Fibroblast of skin of abdomen (primary cell): ENCODE measurements around the gene HADH.
A peak's percentile ranks its signal among the peaks of the same experiment; 100 is the strongest.
"Not testable (repeated sequence)": the region's sequence is repeated elsewhere in the genome, so short reads cannot be mapped to it uniquely, and the experiment has no call there.

ENCODE experiments used
- DNase-seq: peaks from one replicate; pipeline ENCODE4 v3.0.0-alpha.2; 2013

Gene HADH

GRCh38 chr4:108031427-108032083 is 41.9 kb downstream of the HADH start:
- DNase-seq = no peak

GRCh38 chr4:108033348-108033747 is 43.7 kb downstream of the HADH start:
- DNase-seq = no peak

- DNase-seq = no peak
Measured at GRCh38 chr4:108034565-108034964, 44.9 kb downstream of the HADH start.

GRCh38 chr4:108035691-108036090 is 46.0 kb downstream of the HADH start:
- DNase-seq = no peak

GRCh38 chr4:108036213-108036612 is 46.5 kb downstream of the HADH start:
- no peak for DNase-seq

- no peak for DNase-seq
Measured at GRCh38 chr4:108037884-108038283, 48.2 kb downstream of the HADH start.

GRCh38 chr4:108042927-108043326 is 53.2 kb downstream of the HADH start:
- no peak for DNase-seq

GRCh38 chr4:108043526-108043925 is 53.8 kb downstream of the HADH start:
- DNase-seq = peak; percentile 43

- DNase-seq = no peak
Measured at GRCh38 chr4:108044951-108045686, 55.4 kb downstream of the HADH start.

GRCh38 chr4:108045687-108046024 is 56.0 kb downstream of the HADH start:
- no peak for DNase-seq

GRCh38 chr4:108047199-108047598 is 57.5 kb downstream of the HADH start:
- DNase-seq = no peak

GRCh38 chr4:108048157-108048556 is 58.5 kb downstream of the HADH start:
- no peak for DNase-seq

- DNase-seq = no peak
Measured at GRCh38 chr4:108048997-108049396, 59.3 kb downstream of the HADH start.

- DNase-seq = no peak
Measured at GRCh38 chr4:108049406-108049805, 59.7 kb downstream of the HADH start.

- not testable (repeated sequence) for DNase-seq
Measured at GRCh38 chr4:108050166-108051111, 60.8 kb downstream of the HADH start.

GRCh38 chr4:108051343-108051742 is 61.7 kb downstream of the HADH start:
- peak; percentile 76 for DNase-seq

- no peak for DNase-seq
Measured at GRCh38 chr4:108052558-108053120, 63.0 kb downstream of the HADH start.

- peak; percentile 35 for DNase-seq
Measured at GRCh38 chr4:108053251-108053711, 63.6 kb downstream of the HADH start.

- no peak for DNase-seq
Measured at GRCh38 chr4:108054025-108054638, 64.4 kb downstream of the HADH start.

GRCh38 chr4:108055787-108056186 is 66.1 kb downstream of the HADH start:
- DNase-seq = no peak

GRCh38 chr4:108056418-108056817 is 66.7 kb downstream of the HADH start:
- DNase-seq = no peak
